Measurements from ENCODE around the gene PGAP1. TPM values are rescaled to one million over a fixed set of nuclear protein-coding genes. Genes with fewer than 3 reads are reported as not detected.

Gene PGAP1
- total and polyA plus RNA-seq, 2 of the 8 experiments (the other 6 are each of a cell fraction or from before 2014, with no cell fraction given) = 8.3 to 24.1 TPM

DNA sequence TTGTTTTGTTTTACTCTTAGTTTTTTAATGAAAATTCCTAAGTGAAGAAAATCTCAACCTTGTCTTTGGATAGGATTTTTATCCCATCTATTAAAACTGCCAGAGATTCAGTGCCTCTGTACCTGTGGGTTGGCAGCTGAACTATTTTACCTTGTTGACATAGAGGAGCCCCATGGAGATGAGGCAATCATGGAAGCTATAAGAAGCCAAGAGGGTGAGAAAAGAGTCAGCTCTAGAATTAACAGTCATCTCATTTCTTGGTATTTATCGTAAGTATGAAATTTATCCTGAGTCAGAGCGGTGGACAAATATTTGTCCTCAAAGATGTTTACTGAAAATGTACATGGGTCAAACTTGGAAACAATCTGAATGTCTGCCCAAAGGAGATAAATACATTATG, 35.8 kb upstream of the PGAP1 start (continued):
- no peak for TF ChIP-seq CHD1 (IDR thresholded peaks at IDR 0.05; ENCODE audit: low read depth, low read length)

- Histone ChIP-seq H4K8ac (ENCODE audit: extremely low read depth, insufficient read depth, low read length) (no peak overlapping the region), H3K79me1 (ENCODE audit: low read depth, low read length) (no peaks in the 10 kb centered on the region), H3K27me3 (replicated peaks in 1 of 4; ENCODE audit: control insufficient read depth in 3 of 4, extremely low read depth in 1 of 4, insufficient read depth in 3 of 4, low read length in 3 of 4) (no peaks in the 10 kb centered on the region), H3K56ac (replicated peaks; ENCODE audit: insufficient read length, low read depth, low read length) (no peak overlapping the region), H3K36me3 (ENCODE audit: control insufficient read depth in 2 of 4, insufficient read depth in 4 of 4, low read length in 3 of 4) (no peaks in the 10 kb centered on the region), H2AK5ac (ENCODE audit: low read depth, low read length) (no peak overlapping the region), H2BK12ac (ENCODE audit: low read depth, low read length) (no peak overlapping the region), H2BK20ac (ENCODE audit: low read length) (no peak overlapping the region), H3K4me1 (replicated peaks in 1 of 4; ENCODE audit: control insufficient read depth in 3 of 4, insufficient read depth in 4 of 4, low read length in 3 of 4) (peaks cover 0 to 9% (median 3%) of the 10 kb centered on the region in 4 experiments; a peak in 3 of 7 replicates), H3K23me2 (ENCODE audit: low read depth, low read length) (no peaks in the 10 kb centered on the region), H3K9ac (replicated peaks in 1 of 4; ENCODE audit: extremely low read depth in 1 of 4, low read depth in 3 of 4, low read length in 3 of 4) (no peak overlapping the region), H3K9me3 (ENCODE audit: insufficient read depth in 2 of 2, low read depth in 1 of 2, low read length in 1 of 2) (no peaks in the 10 kb centered on the region), H3K18ac (ENCODE audit: extremely low read depth, low read length) (no peak overlapping the region), H2BK5ac (ENCODE audit: low read depth, low read length) (no peak overlapping the region), H4K20me1 (replicated peaks in 1 of 2; ENCODE audit: control insufficient read depth in 1 of 2, insufficient read depth in 2 of 2, low read length in 2 of 2) (no peaks in the 10 kb centered on the region), H3K4me3 (ENCODE audit: extremely low read depth in 1 of 4, insufficient read depth in 2 of 4, low read depth in 3 of 4, low read length in 4 of 4) (no peak overlapping the region), H3K14ac (ENCODE audit: insufficient read length) (no peak overlapping the region), H3K79me2 (ENCODE audit: control insufficient read depth in 1 of 2, insufficient read depth in 2 of 2, low read length in 2 of 2) (no peaks in the 10 kb centered on the region), H3K4ac (replicated peaks; ENCODE audit: insufficient read length, low read depth, low read length) (no peak overlapping the region), H3K23ac (ENCODE audit: insufficient read length) (no peak overlapping the region), H4K91ac (replicated peaks; ENCODE audit: insufficient read length, low read length) (no peak overlapping the region), H4K5ac (ENCODE audit: insufficient read length, low read depth, low read length) (no peak overlapping the region), H2BK15ac (ENCODE audit: low read length) (no peak overlapping the region), H2BK120ac (replicated peaks; ENCODE audit: low read depth, low read length) (no peak overlapping the region), H2AFZ (ENCODE audit: low read length) (no peak overlapping the region), H3K27ac (ENCODE audit: low read depth, low read length) (no peak overlapping the region), H3K4me2 (ENCODE audit: insufficient read depth in 1 of 2, low read depth in 2 of 2, low read length in 2 of 2) (no peak overlapping the region)
- FAIRE-seq = no peak
- ChIA-PET CTCF (ENCODE audit: partially characterized antibody) (interaction anchor here (0.5 kb wide), 1 partner anchor 297 kb away, joined by 6 read pairs; no protein-coding TSS in a partner anchor), POLR2A (ENCODE audit: partially characterized antibody) (no interaction called here)
- DNase-seq (ENCODE audit: low read depth in 1 of 2, low spot score in 2 of 2) = no peak
- TF ChIP-seq GABPA (IDR thresholded peaks at IDR 0.05; ENCODE audit: borderline replicate concordance, insufficient read depth, low read length) (no peak), E2F6 (IDR thresholded peaks at IDR 0.05) (no peak), ASH2L (IDR thresholded peaks at IDR 0.05; ENCODE audit: low read length) (no peak), RFX5 (IDR thresholded peaks at IDR 0.05; ENCODE audit: borderline replicate concordance, low read depth, low read length) (no peak), EGR1 (IDR thresholded peaks at IDR 0.05; ENCODE audit: borderline replicate concordance, low read depth, low read length) (no peak)
Measured at GRCh38 chr2:196961889-196962288, 35.4 kb upstream of the PGAP1 start.

All from H1 (cell line).